ENCODE data around the gene COX5B. TPM values are rescaled to one million over a fixed set of nuclear protein-coding genes. Genes with fewer than 3 reads are reported as not detected.

Gene COX5B
- total RNA-seq, 4 donors from 2014 or later = 104 to 1,249 (median 289) TPM

DNA sequence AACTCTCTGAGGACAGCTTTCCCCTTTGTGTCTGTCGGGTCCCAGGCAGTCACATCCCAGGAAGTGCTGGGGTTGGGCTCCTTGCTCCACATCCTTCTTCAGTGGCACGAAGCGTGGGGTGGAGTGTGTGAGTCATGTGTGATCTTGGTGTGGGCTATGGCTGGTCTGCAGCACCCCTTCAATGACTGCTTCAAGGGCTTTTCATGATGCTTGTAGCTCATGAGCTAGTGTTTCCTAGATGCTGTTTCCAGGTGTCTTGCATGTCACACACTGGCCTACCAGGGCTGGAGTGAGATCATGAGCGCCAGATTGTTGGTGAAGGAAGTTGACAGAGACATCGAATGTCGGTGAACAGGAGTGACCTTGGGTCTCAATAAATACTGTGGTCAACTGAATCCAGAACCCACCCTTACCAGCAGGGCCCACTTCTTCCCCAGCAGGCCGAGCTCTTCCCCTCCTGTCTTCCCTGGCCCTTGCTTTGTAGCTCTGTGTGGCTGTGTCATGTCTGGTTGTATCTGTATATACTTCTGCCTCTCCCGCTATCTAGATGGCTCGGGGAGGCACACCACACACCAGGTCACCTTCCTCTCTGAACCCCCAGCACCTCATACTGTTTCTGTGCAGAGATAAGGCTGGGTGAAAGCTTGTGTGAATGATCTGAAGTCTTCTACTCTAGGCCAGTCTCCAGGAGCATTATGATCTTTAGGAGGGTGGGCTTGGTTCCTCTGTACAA lies 27.5 kb downstream of the COX5B start:
- H3K4me3 ChIP-seq = no peak overlapping the region
- intact Hi-C loops (cut with DNase I; ENCODE audit: low total_unique reads) = no loop called here

DNA sequence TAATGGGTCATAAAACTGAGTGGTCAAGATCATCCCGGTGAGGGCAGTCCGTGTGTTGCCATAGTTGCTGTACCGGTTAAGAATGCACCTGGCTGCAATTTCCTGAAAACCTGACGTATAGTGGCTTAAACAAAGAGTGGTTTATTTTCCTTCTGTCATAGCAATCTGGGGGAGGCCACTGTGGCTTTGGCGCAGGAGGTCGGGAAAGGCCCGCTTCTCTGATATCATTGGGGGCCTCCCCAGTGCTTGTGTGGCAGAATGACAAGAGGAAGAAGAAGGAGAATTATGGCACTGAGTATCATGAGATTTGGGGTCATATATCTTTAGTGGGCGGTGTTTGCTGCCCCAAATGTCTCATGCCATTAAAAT lies 28.0 kb downstream of the COX5B start:
- no peak for DNase-seq
- intact Hi-C loops (cut with DNase I; ENCODE audit: low total_unique reads) = no loop called here
- no peaks in the 10 kb centered on the region for H3K9me3 ChIP-seq
- H3K27me3 ChIP-seq = no peaks in the 10 kb centered on the region
- no peaks in the 10 kb centered on the region for H3K36me3 ChIP-seq
- H3K27ac ChIP-seq = no peak overlapping the region
- TF ChIP-seq, protein P1, sequence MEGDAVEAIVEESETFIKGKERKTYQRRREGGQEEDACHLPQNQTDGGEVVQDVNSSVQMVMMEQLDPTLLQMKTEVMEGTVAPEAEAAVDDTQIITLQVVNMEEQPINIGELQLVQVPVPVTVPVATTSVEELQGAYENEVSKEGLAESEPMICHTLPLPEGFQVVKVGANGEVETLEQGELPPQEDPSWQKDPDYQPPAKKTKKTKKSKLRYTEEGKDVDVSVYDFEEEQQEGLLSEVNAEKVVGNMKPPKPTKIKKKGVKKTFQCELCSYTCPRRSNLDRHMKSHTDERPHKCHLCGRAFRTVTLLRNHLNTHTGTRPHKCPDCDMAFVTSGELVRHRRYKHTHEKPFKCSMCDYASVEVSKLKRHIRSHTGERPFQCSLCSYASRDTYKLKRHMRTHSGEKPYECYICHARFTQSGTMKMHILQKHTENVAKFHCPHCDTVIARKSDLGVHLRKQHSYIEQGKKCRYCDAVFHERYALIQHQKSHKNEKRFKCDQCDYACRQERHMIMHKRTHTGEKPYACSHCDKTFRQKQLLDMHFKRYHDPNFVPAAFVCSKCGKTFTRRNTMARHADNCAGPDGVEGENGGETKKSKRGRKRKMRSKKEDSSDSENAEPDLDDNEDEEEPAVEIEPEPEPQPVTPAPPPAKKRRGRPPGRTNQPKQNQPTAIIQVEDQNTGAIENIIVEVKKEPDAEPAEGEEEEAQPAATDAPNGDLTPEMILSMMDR (IDR thresholded peaks at IDR 0.05) = no peak
- no peak for TF ChIP-seq POLR2A (IDR thresholded peaks at IDR 0.05)
- no peaks in the 10 kb centered on the region for H3K4me1 ChIP-seq
- no peak overlapping the region for H3K4me3 ChIP-seq

More for the DNA sequence above, 27.5 kb downstream of the COX5B start:
- H3K36me3 ChIP-seq = no peaks in the 10 kb centered on the region
- no peak for DNase-seq
- H3K4me1 ChIP-seq = no peaks in the 10 kb centered on the region
- no peak overlapping the region for H3K27ac ChIP-seq
- no peak for TF ChIP-seq POLR2A (IDR thresholded peaks at IDR 0.05)
- TF ChIP-seq, protein P1 (IDR thresholded peaks at IDR 0.05) = no peak
- H3K9me3 ChIP-seq = no peaks in the 10 kb centered on the region
- H3K27me3 ChIP-seq = no peaks in the 10 kb centered on the region

DNA sequence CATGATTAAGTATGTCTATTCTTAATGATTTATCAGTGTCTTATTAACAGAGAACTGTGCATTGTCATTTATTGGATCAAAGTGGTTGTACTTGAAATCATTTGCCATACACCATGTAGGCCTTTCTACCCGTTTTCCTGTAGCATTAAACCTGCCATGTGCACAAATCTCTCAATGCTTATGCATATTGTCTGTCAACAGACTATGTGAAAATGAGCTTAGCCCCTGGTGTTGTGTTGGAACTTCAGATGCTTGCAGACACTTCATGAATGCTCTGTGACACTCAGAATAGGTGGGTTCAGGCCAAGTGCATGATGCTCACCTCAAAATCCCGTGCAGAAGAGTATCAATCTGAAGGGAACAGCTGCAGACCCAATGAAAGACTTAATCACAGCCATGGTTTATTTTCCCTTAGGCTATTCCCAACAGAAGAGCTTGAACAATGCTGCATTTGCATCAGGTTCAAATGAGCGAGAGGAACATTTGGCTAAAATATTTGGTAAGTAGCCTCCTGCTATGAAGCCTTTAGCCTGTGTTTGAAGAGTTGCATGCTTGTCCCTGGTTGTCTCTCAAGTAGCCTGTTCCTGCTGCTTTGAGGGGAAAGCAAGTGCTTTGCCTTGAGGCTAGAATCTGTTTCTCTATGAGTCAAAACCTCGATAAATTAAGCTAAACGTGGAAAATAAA lies 29.7 kb downstream of the COX5B start:
- no peaks in the 10 kb centered on the region for H3K27me3 ChIP-seq
- no peaks in the 10 kb centered on the region for H3K36me3 ChIP-seq
- H3K9me3 ChIP-seq = no peaks in the 10 kb centered on the region
- H3K27ac ChIP-seq = no peak overlapping the region
- no peaks in the 10 kb centered on the region for H3K4me1 ChIP-seq
- H3K4me3 ChIP-seq = no peak overlapping the region
- TF ChIP-seq POLR2A (IDR thresholded peaks at IDR 0.05) = no peak
- TF ChIP-seq, protein P1 (IDR thresholded peaks at IDR 0.05) = no peak
- intact Hi-C loops (cut with DNase I; ENCODE audit: low total_unique reads) = no loop called here
- no peak for DNase-seq

DNA sequence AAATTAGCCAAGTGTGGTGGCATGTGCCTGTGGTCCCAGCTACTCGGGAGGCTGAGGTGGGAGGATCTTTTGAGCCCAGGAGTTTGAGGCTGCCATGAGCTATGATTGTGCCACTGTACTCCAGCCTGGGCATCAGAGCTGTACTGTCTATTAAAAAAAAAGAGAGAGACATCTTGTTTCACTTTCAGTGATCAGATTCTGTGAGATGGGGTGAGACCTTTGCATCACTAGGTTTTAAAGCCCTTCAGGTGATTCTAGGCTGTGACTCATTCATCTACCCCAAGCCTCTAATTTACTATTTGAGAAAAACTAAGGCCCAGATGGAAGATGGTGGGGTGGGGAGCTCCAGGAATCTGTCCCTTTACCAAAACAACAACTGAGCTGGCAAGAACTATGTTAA lies 30.8 kb downstream of the COX5B start:
- no peaks in the 10 kb centered on the region for H3K36me3 ChIP-seq
- DNase-seq = no peak
- TF ChIP-seq, protein P1 (IDR thresholded peaks at IDR 0.05) = no peak
- TF ChIP-seq POLR2A (IDR thresholded peaks at IDR 0.05) = no peak
- intact Hi-C loops (cut with DNase I; ENCODE audit: low total_unique reads) = no loop called here
- no peak overlapping the region for H3K27ac ChIP-seq
- no peaks in the 10 kb centered on the region for H3K4me1 ChIP-seq
- no peaks in the 10 kb centered on the region for H3K27me3 ChIP-seq
- H3K4me3 ChIP-seq = no peak overlapping the region
- H3K9me3 ChIP-seq = no peaks in the 10 kb centered on the region

DNA sequence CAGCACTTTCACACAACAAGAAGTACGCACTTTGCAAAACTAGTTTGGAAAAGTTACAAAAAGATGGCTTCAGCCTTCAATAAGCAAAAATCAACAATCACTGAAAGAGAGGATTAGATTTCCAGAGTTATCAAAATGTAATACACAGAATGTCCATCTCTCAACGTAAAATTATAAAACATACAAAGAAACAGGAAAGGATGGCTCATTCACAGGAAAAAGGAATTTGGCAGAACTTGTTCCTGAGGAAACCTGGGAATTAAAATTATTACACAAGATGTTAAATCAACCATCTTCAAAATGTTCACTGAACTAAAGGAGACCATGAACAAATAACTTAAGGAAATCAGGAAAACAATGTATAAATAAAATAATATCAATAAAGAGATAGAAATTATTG lies 31.6 kb downstream of the COX5B start:
- DNase-seq = no peak
- no peaks in the 10 kb centered on the region for H3K4me1 ChIP-seq
- no peaks in the 10 kb centered on the region for H3K9me3 ChIP-seq
- no peaks in the 10 kb centered on the region for H3K27me3 ChIP-seq
- TF ChIP-seq, protein P1 (IDR thresholded peaks at IDR 0.05) = no peak
- no peak for TF ChIP-seq POLR2A (IDR thresholded peaks at IDR 0.05)
- intact Hi-C loops (cut with DNase I; ENCODE audit: low total_unique reads) = no loop called here
- H3K36me3 ChIP-seq = no peaks in the 10 kb centered on the region
- H3K4me3 ChIP-seq = no peak overlapping the region
- no peak overlapping the region for H3K27ac ChIP-seq

All from uterus (tissue), 4 donors.